Motor neuron (in vitro differentiated cells): ENCODE measurements around the gene SNX2. TPM values are rescaled to one million over a fixed set of nuclear protein-coding genes. Genes with fewer than 3 reads are reported as not detected.
A peak's percentile ranks its signal among the peaks of the same experiment; 100 is the strongest.

Experiments
- ATAC-seq, 8 experiments: fragments of 200-7000 bp; cut with Tn5 transposase; replicated peaks in 6 of 8; 2 replicates each; pipeline ENCODE4 v1.8.0; 2021; ENCODE audit warnings: mild to moderate bottlenecking in 8 of 8, moderate library complexity in 8 of 8
- H3K27ac ChIP-seq, 2 donors: fragments of 250-450 bp; sonication (Bioruptor Pico); 2 replicates each; pipeline ENCODE4 v1.9.0; 2021; ENCODE audit warnings: antibody characterized with exemption in 2 of 2, mild to moderate bottlenecking in 2 of 2, moderate library complexity in 1 of 2
- H3K4me1 ChIP-seq, 2 donors: fragments of 250-450 bp; sonication (Bioruptor Pico); replicated peaks in 1 of 2; 2 replicates each; pipeline ENCODE4 v1.6.1; 2021; ENCODE audit warnings: antibody characterized with exemption in 2 of 2, mild to moderate bottlenecking in 2 of 2, moderate library complexity in 1 of 2
- H3K4me3 ChIP-seq, 5 donors: fragments of 250-450 bp; sonication (Bioruptor Pico); 2 replicates each; pipeline ENCODE4 v1.9.0; 2021; ENCODE audit warnings: antibody characterized with exemption in 5 of 5, mild to moderate bottlenecking in 5 of 5, moderate library complexity in 4 of 5
- WGBS, 10 experiments: fragments of 450-650 bp; shearing (Covaris generic); methylation state at CpG; one replicate each; pipeline ENCODE4 v1.0.0; 2022; 5-methylcytosine and 5-hydroxymethylcytosine counted together
- in situ Hi-C, 9 experiments: fragments of 400-800 bp; cut with MboI; loops; one replicate each; pipeline ENCODE4 v1.15.0; 2021; ENCODE audit warnings: low sequenced_read_pairs in 9 of 9, low pct_unique_long_range_greater_than_20kb in 2 of 9; ENCODE audit not compliant: unreplicated experiment in 9 of 9
- total RNA-seq, 8 experiments: library from RNA; unstranded; fragments of 300-600 nt; gene quantifications; 2 replicates each; pipeline versions ENCODE4 v1.2.3 to v1.2.4, GENCODE V29; 2022

SNX2 gene, protein sequence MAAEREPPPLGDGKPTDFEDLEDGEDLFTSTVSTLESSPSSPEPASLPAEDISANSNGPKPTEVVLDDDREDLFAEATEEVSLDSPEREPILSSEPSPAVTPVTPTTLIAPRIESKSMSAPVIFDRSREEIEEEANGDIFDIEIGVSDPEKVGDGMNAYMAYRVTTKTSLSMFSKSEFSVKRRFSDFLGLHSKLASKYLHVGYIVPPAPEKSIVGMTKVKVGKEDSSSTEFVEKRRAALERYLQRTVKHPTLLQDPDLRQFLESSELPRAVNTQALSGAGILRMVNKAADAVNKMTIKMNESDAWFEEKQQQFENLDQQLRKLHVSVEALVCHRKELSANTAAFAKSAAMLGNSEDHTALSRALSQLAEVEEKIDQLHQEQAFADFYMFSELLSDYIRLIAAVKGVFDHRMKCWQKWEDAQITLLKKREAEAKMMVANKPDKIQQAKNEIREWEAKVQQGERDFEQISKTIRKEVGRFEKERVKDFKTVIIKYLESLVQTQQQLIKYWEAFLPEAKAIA
- total RNA-seq: 10 to 100 TPM; 45.1 to 99.0 (median 51.6) TPM

DNA sequence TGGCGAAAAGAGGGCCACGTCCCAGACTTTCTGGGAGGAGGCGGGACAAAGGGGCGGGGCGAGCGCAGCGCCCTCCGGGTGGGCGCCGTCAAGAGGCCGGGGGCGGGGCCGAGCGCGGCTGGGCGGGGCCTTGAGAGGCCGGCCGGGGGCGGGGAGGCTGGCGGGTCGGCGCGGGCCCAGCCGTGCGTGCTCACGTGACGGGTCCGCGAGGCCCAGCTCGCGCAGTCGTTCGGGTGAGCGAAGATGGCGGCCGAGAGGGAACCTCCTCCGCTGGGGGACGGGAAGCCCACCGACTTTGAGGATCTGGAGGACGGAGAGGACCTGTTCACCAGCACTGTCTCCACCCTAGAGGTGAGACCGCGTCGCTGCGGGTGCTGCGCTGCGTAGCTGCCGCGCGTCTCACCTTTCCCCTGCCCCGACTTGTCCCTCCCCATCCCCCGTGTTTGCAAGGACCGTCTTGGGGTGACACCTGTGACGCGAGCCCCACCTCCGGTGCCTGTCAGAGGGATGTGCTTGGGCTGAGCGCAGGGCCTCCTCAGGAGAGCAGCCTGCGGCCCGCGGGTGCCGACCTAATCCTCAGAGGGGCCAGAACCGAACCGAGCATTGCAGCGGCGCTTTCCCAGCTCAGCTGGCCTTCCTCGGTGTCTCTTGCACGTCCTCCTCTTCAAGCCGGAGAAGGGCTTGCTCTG is at the start of gene SNX2:
Gene SNX2, plus strand, starts transcription at position 220 of the 689 bp plus-strand sequence. Its CDS starts 24 bp downstream, at position 244.
- Histone ChIP-seq H3K4me1 (peaks cover 0 to 8% of the 10 kb centered on the region in 2 donors), H3K27ac (peak within 1 kb of the TSS; percentile 70 to 81), H3K4me3 (peak within 1 kb of the TSS; percentile 88 to 96 (median 95))
- in situ Hi-C loops: no loop called here
- 0% methylated on average over 2 to 12 of the region's 67 CpGs; no CpG with 5 or more reads in 7 of the 10 experiments for WGBS, 10 experiments
- ATAC-seq: peak; percentile 88 to 95 (median 94)

DNA sequence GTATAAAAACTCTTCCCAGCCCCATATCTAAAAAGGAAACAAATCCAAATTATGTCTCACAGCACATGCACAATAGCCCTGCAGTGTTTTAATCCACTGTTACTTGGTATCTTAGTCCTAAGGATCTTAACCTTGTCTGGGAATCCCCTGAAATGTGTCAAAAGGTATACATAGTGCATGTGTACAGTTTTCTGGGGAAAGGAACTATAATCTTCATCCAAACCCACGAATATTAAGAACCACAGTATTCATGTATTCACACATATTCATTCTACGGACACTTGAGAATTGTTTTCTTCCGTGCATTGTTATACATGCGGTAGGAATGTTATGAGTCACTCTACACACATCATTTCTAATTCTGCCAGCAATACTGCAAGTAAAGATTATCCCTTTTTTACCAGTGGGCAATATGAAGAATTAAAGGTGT is 47.8 kb upstream of the SNX2 start:
- WGBS, 10 experiments: 0 to 100% (median 73%) methylated on average over 1 to 4 of the region's 4 CpGs
- Histone ChIP-seq H3K27ac (no peak overlapping the region), H3K4me3 (no peak overlapping the region), H3K4me1 (no peaks in the 10 kb centered on the region)
- peak in 3 of 8 experiments; percentile 82 to 94 (median 91) for ATAC-seq
- in situ Hi-C loops: no loop called here

DNA sequence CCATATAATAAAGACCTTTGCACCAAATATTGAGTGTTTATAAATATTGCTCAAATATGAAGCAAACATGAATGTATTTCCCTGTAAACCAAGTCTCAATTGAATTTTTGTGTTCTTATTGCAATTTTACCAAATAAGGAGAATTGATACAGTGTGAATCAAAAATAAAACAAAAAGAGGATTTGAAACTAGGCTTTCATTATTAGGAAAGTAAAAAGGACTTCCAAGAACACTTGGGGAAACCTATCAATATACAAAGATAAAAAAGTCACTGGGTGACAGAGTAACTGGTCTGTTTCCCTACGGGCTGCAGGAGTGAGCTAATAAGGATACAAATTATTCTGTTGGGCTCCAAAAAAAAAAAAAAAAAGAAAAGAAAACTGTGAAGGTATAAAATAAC is 44.8 kb upstream of the SNX2 start:
- Histone ChIP-seq H3K27ac (no peak overlapping the region), H3K4me1 (no peaks in the 10 kb centered on the region), H3K4me3 (no peak overlapping the region)
- in situ Hi-C loops: no loop called here
- WGBS, 10 experiments: 76 to 100% (median 89%) methylated on average over 1 of the region's 1 CpG; no CpG with 5 or more reads in 2 of the 10 experiments
- no peak for ATAC-seq

DNA sequence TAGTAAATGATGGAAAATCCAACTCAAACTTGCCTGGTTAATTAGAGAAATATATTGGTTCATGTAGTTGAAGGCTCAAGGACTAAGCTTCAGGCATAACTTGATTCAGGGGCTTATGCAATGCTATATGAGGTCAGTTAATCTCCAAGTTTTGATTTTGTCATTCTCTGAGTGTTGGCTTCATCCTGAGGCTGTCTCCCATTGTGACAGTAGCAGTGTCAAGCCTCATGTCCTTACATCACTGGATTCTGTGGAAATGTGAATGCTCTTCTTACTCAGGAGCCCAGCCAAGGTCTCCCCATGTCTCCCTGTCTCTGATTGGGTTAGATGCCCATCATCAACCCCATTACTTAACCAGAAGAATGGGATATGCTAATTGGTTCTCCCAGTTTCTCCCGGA is 44.4 kb upstream of the SNX2 start:
- no peak overlapping the region for H3K4me3 ChIP-seq
- in situ Hi-C loops: no loop called here
- ATAC-seq: no peak
- WGBS, 10 experiments: 40 to 100% (median 83%) methylated on average over 1 of the region's 1 CpG; no CpG with 5 or more reads in 5 of the 10 experiments
- no peaks in the 10 kb centered on the region for H3K4me1 ChIP-seq
- H3K27ac ChIP-seq: no peak overlapping the region

DNA sequence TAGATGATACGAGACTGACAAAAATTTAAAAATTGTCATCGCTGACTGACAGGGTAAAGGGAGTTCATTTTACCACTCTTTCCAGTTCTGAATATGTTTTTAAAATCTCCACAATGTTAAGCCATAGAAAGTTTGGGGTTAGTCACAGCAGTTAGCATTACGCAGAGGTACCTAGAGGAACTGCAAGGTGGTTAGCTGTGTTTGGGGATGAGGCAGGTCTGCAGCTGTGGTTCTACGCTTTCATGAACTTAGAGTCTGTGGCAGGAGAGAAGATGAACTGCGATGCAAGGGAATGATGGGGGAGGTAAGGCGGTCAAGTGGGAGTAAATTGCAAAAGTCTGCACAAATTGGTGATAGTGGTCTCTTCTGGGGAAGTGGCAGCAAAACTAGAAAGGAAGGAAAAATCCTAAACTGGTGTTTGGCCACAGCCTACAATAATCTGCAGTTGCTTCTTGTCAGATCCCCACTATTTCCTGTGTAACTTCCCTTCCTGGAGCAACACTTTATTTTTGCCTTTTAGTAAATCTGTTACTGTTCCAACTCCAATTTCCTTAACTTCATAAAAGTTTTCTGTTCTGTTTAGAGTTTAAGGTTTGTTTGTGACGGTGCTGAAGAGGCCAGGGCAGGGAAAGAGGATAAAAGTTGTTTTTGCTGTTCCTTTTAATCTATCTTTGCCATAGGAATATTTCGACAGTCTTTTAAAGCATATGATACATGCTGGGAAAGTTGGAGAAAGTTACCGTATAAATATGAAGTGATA is 38.6 kb upstream of the SNX2 start:
- 59 to 93% (median 84%) methylated on average over 2 to 9 of the region's 9 CpGs for WGBS, 10 experiments
- H3K4me1 ChIP-seq: no peaks in the 10 kb centered on the region
- no peak overlapping the region for H3K27ac ChIP-seq
- no peak overlapping the region for H3K4me3 ChIP-seq
- no peak for ATAC-seq
- in situ Hi-C loops: no loop called here

DNA sequence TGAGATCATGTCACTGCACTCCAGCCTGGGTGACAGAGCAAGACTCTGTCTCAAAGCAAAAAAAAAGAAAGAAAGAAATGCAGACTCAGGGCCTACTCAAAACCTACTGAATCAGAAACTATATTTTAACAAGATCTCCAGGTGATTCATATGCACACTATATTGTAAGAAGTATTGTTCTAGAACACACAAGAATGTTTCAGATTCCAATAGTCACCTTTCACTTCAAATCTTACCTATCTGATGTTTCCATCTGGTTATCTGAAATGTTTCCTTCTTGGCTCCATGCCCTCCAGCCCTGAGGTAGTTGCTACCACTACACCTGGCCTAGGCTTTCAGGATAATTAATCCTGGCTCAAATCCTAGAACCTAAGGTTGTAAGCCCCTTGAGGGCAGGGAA is 36.8 kb upstream of the SNX2 start:
- H3K4me1 ChIP-seq: no peaks in the 10 kb centered on the region
- in situ Hi-C loops: no loop called here
- ATAC-seq: no peak
- H3K4me3 ChIP-seq: no peak overlapping the region
- H3K27ac ChIP-seq: no peak overlapping the region

DNA sequence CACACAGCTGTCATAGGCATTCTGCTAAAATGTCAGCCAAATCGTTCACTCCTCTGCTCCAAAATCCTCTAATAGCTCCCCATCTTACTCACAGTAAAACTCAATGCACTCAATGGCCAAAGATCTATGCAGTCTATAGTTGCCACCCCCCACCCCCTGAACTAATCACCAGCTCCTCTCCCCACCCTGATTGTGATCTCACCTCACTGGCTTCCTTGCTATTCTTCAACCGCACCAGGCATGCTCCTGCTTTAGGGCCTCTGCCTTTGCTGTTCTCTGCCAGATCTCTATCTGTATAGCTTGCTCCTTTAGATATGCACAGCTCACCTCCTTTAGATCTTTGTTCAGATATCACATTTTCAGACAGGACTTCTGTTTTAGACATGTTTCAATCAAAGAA is 33.2 kb upstream of the SNX2 start:
- Histone ChIP-seq H3K4me3 (no peak overlapping the region), H3K27ac (no peak overlapping the region), H3K4me1 (no peaks in the 10 kb centered on the region)
- WGBS, 10 experiments: 0 to 100% (median 43%) methylated on average over 1 of the region's 2 CpGs; no CpG with 5 or more reads in 5 of the 10 experiments
- in situ Hi-C loops: no loop called here
- ATAC-seq: no peak

DNA sequence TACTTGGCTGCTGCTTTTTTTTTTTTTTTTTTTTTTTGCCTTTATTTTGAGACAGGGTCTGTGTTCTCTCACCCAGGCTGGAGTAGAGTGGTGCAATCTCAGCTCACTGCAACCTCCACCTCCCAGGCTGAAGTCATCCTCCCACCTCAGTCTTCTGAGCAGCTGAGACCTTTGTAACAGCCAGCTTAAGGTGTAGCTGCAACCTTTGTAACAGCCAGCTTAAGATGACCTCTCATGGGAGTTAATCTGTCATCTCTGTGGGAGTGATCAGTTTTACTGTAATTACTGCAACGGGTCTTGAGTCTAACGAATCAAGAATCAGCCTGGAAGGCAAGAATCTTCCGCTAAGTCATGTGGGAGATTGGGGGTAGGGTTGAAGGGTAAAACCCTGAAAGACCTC is 31.6 kb upstream of the SNX2 start:
- WGBS, 10 experiments: 17 to 100% (median 94%) methylated on average over 1 to 3 of the region's 3 CpGs; no CpG with 5 or more reads in 4 of the 10 experiments
- no peak overlapping the region for H3K4me3 ChIP-seq
- ATAC-seq: no peak
- H3K4me1 ChIP-seq: no peaks in the 10 kb centered on the region
- no peak overlapping the region for H3K27ac ChIP-seq
- in situ Hi-C loops: no loop called here

DNA sequence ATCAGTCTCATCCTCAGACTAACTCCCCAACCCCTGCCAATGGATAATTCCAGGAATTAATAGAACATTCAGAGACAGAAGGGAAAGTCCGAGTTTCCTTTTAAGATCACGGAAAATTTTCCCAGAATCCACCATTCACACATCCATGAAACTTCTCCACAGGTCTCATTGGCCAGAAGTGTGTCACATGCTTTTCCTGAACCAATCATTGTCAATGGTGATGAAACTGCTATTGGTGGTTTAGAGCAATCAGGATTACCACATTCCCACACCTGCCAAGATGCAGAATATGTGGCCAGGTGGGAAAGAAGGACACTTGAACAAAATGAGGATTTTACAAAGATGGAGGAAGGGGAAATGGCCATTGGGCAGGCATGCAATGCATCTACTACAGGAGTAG is 29.3 kb upstream of the SNX2 start:
- no peak for ATAC-seq
- Histone ChIP-seq H3K4me3 (no peak overlapping the region), H3K4me1 (no peaks in the 10 kb centered on the region), H3K27ac (no peak overlapping the region)
- WGBS, 10 experiments: 36 to 93% (median 70%) methylated on average over 1 to 2 of the region's 2 CpGs; no CpG with 5 or more reads in 5 of the 10 experiments
- in situ Hi-C loops: no loop called here

DNA sequence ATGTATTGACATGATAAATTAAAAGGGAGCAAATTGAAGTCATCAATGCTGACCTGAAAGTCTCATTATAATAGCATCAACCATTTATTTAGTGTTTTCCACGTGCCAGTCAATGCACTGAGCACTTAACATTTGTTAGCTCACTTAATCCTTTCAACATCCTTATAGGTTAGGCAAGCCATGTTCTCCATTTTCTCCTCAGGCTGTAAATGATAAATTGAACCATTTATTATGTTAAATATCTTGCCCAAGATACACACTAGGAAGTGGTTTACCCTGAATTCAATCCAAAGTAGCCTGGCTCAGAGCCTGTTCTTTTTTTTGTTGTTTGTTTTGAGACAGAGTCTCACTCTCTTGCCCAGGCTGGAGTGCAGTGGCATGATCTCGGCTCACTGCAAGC is 25.0 kb upstream of the SNX2 start:
- H3K27ac ChIP-seq: no peak overlapping the region
- ATAC-seq: peak in 1 of 8 experiments; percentile 39
- no peak overlapping the region for H3K4me3 ChIP-seq
- WGBS, 10 experiments: 29 to 91% (median 75%) methylated on average over 1 to 2 of the region's 2 CpGs; no CpG with 5 or more reads in 3 of the 10 experiments
- no peaks in the 10 kb centered on the region for H3K4me1 ChIP-seq
- in situ Hi-C loops: no loop called here

DNA sequence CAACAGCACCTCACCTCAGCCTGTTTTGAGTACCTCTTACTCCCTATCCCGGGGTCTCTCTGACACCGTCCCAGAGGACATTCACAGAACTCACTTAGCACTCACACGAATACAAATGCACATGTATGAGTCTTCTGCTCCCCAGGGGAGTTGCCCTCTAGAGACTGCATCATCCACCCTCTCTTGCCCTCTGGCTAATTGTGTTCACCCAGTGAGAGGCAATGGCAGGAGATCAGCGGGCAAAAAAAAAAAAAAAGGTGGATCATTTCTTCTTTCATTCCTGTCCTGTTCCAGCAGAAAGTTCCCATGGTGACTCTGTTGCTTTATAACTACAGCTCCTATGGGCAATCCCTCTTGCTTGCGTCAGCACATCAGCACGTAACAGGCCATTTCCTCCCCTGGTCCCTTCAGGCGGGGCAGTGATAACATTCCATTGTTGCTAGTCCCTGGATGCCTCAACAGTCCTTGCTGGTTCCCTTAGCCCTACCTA is 23.5 kb upstream of the SNX2 start:
- no peaks in the 10 kb centered on the region for H3K4me1 ChIP-seq
- H3K27ac ChIP-seq: no peak overlapping the region
- in situ Hi-C loops: no loop called here
- no peak overlapping the region for H3K4me3 ChIP-seq
- ATAC-seq: peak in 4 of 8 experiments; percentile 12 to 98 (median 97)
- 43 to 83% (median 79%) methylated on average over 1 to 5 of the region's 7 CpGs; no CpG with 5 or more reads in 1 of the 10 experiments for WGBS, 10 experiments

DNA sequence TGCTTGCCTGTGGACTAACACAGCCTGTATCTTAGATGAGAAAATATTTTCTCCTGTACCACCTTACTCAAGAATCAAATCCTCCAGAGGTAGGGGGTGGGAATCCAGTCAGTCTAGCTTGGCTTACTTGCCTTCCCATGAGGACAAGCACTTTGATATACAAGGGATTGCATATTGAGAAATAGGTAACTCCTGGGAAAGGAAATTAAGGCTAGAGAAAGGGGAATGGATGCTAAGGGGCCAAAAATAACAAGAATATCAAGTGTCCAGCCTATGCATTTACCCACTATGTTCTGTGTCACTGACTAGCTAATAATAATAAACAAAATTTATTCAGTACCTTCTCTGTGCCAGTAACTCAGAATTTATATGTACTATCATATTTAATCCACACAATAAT is 21.4 kb upstream of the SNX2 start:
- H3K4me1 ChIP-seq: no peaks in the 10 kb centered on the region
- ATAC-seq: no peak
- no peak overlapping the region for H3K27ac ChIP-seq
- in situ Hi-C loops: no loop called here
- no peak overlapping the region for H3K4me3 ChIP-seq

DNA sequence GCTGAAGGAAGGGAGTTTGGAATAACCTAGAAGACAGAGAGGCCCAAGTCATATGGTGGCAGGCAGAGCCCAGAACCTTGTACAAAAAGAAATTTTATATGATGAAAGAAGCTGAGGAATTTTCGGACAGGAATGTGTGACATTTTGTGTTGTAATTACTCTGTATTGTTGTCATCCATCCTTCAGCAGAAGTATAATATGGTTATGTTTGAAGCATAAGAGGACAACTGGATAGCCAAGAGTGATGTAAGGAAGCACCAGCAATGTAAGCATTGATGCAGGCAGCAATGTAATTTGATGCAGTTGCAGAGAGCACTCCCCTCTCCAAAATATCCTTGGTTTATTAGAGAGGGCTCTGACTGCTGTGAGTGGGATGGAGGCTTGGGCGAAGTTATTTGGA is 19.1 kb upstream of the SNX2 start:
- no peak for ATAC-seq
- no peak overlapping the region for H3K4me3 ChIP-seq
- H3K4me1 ChIP-seq: no peaks in the 10 kb centered on the region
- H3K27ac ChIP-seq: no peak overlapping the region
- in situ Hi-C loops: no loop called here
- 56 to 100% (median 89%) methylated on average over 1 to 2 of the region's 2 CpGs; no CpG with 5 or more reads in 3 of the 10 experiments for WGBS, 10 experiments
